Activated CD8-positive, alpha-beta memory T cell treated with anti-CD3 and anti-CD28 coated beads for 36 hours (primary cell): ENCODE data around the gene DTX2. TPM values are rescaled to one million over a fixed set of nuclear protein-coding genes. Genes with fewer than 3 reads are reported as not detected.

Experiments
- total RNA-seq, 2 experiments: library from RNA; stranded (reverse); gene quantifications; one replicate each; pipeline ENCODE4 v1.2.3, GENCODE V29; 2021

Gene DTX2
- total RNA-seq, 2 experiments from 2014 or later, result 17.1 to 21.9 TPM

Other genes with a start within 250 kb of the DTX2 start
- gene HSPB1, start 159.0 kb upstream of the DTX2 start, total RNA-seq, result 10 to 100 TPM; 66.0 to 67.0 TPM
- gene YWHAG, start 102.7 kb upstream of the DTX2 start, total RNA-seq, result 100 to 1,000 TPM; 167 to 174 TPM
- under 1 TPM; 0.40 to 0.63 TPM for gene SSC4D, start 52.0 kb upstream of the DTX2 start, total RNA-seq
- gene ZP3, start 36.8 kb upstream of the DTX2 start, total RNA-seq, result 1 to 10 TPM; 1.5 to 1.6 TPM
- under 1 TPM in 1 of 2 experiments, not detected in 1; 0.65 TPM for gene UPK3B, start 48.8 kb downstream of the DTX2 start, total RNA-seq
- under 1 TPM in 1 of 2 experiments, not detected in 1; 0.30 TPM for gene SPDYE16, start 81.6 kb downstream of the DTX2 start, total RNA-seq
- gene POMZP3, start 165.6 kb downstream of the DTX2 start, total RNA-seq, result 10 to 100 TPM; 14.0 to 15.8 TPM